Measurements from ENCODE around the gene AGAP1. TPM values are rescaled to one million over a fixed set of nuclear protein-coding genes. Genes with fewer than 3 reads are reported as not detected.
A peak's percentile ranks its signal among the peaks of the same experiment; 100 is the strongest.
"Not testable (repeated sequence)": the region's sequence is repeated elsewhere in the genome, so short reads cannot be mapped to it uniquely, and the experiment has no call there.

The AGAP1 gene
- total RNA-seq, 1 donor from 2014 or later: 13.5 TPM

- no peak for DNase-seq (ENCODE audit: low spot score)
Measured at GRCh38 chr2:236086971-236087465, 593.2 kb downstream of the AGAP1 start.

DNA sequence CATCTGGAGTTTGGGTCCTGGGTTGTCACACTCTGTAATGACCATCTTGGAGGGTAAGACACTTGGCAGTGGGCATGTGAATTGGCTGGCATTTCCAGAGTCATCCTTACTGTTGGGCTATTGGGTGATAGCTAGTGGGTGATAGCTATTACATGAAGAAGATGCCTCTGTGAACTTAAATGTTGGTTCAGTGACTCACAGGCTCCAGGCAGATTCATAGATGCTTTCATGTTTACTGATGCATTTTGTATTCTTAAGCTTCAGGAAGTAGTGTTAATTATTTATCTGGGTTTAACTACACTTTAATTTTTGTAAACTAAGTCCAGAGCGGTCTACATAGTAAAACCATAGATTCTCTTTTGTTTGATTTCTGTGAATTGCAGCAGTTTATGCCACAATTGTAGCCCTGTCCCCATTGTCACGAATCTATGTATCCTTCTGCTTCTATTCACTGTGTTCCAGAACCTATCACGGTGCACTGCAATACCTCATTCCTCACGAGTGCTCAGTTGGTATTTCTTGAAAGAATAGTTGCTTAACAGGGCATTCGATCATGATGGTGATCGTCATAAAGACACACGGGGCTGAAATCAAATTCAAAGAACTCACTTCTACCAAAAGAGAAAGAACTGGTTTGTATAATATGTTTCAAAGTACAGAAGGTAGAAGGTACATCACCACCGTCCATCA is 594.7 kb downstream of the AGAP1 start:
- no peak for DNase-seq (ENCODE audit: low spot score)

- DNase-seq (ENCODE audit: low spot score): no peak
Measured at GRCh38 chr2:236089271-236090026, 595.6 kb downstream of the AGAP1 start.

DNA sequence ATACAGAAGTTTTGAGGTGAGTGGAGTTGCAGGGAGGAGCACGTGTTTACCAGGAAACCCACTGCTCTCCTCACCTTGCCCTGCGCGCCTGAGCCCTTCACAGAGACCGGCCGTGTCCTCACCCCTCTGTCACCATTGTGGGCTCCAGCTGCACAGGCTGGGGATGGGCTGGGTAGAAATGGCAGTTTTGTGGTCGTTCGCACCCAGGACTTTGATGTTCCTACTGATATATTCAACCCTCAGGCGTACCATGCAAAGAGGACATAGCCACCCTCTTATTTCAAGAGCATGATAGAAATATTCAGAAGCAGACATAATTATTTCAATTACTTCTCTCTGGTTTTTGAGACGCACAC is 596.2 kb downstream of the AGAP1 start:
- DNase-seq (ENCODE audit: low spot score): no peak

DNA sequence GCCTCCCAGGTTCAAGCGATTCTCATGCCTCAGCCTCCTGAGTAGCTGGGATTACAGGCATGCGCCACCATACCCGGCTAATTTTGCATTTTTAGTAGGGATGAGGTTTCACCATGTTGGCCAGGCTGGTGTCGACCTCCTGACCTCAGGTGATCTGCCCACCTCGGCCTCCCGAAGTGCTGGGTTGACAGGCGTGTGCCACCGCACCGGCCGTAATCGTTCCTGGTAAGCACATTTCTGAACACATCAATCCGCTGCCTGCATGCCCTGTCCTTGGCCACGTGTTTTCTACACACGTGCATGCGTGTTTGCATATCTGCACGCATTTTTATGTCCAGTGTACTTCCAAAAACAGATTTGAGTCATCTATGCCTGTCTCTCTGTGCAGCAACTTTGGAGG is 597.0 kb downstream of the AGAP1 start:
- DNase-seq (ENCODE audit: low spot score): not testable (repeated sequence)

DNA sequence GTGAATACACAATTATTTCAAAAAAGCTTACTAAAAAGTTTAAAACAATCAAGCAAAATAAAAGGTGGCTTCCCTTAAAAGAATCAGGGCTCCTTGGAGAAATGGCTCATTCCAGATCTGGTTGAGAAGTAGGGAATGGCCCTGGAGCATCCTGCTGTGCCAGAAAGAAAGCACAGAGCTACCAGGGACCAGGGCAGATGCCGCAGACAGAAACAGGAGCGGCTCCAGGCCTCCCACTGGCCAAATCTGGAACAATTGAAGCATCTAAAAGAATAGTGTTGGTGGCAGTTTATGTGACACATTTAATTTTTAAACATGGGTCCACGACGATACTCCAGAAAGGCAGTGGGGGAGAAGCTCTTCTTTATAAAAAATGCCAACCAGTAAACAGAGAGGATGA is 598.9 kb downstream of the AGAP1 start:
- DNase-seq (ENCODE audit: low spot score): no peak

DNA sequence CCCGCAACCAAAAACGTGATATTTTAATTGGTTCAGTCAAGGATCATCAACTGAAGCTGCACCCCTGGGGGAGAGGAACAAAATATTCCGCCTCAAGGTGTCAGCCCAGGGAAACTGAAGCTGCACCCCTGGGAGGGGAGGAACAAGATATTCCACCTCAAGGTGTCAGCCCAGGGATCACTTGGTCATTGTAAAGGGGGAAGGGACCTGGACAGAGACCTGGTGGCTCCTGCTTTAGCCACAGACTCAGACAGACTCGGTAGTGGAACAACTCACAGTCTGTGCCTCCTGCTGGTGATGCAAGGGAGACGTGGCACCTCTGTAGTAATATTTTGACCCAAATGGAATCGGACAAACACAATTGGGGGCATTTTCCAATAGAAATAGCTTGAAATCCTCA is 599.3 kb downstream of the AGAP1 start:
- DNase-seq (ENCODE audit: low spot score): no peak

GRCh38 chr2:236095504-236095903 is 601.7 kb downstream of the AGAP1 start:
- no peak for DNase-seq (ENCODE audit: low spot score)

DNA sequence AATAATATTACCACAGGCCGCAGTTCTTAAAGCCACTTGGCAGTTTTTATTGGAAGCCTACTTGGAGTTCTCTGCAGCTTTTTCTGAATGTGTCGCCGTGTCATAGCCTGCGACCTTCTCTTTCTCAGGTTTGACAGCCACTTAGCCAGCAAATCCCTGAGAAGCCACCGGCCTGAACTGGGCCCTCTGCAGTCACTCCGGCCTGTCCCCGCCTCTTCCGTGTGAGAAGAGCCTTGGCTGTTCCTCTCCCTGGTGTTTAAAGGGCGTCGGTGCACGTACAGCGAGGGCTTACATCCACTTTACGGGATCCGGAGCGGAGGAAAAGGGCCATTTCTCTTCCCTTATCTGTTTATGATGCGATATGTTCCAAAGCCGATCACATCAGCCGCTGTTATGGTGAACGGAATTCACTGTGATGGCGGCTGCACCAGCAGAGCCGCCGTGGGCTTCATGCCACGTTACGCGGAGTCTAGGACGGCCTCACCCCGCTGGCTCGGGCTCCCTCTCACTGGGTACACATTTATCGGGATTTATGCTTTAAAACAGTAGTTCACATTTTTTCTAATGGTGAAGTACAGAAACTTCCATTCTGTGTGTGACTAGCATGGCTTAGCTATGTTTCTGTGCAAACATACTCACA is 607.6 kb downstream of the AGAP1 start:
- DNase-seq (ENCODE audit: low spot score): no peak

- no peak for DNase-seq (ENCODE audit: low spot score)
Measured at GRCh38 chr2:236102971-236103370, 609.1 kb downstream of the AGAP1 start.

DNA sequence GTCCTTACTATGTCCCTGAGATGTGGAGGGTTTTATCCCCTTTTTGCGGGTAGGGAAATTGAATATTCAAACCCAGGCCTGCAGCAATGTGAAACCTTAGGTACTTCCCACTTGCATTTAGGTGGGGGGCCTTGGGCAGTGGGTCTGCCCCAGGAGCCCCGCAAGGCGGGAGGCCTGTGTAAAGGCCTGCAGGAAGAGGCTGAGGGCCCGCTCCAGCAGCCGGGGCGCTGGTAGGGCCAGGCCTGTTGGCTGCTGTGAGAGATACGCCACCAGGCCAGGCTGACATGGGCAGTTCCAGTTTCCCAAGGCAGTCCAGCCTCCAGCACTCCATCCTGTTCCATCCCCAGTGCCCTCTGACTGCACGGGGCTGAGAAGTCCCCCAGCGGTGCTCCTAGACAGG is 610.1 kb downstream of the AGAP1 start:
- no peak for DNase-seq (ENCODE audit: low spot score)

DNA sequence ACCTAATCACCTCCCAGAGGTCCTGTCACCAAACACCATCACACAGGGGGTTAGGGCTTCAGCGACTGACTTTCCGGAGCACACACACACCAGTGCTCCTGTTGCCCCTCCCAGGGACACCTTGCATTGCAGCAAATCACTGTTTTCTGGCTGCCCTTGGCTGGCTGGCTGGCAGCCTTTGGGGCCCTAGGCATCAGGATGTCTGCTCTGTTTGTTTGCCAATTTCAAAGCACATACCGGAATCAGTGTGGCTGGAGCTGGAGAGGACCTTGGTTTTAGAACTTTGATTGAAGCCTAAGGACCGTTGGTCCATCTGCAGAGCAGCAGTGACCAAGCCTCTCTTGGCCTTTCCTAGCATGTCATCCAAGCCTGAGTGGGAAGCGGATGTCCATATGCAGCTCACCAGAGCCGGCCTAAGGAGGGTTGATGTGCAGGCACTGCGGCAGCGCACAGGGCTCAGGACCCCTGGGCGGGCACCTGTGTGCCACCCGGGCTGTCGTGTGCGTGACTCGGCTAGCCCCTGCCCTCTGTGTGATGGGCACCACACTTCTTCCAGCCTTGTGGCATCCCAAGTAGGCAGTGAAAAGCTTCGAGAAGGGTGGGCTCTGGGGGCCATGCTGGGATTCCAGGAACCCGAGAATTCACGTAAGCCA is 612.2 kb downstream of the AGAP1 start:
- DNase-seq (ENCODE audit: low spot score): no peak

GRCh38 chr2:236106761-236107160 is 612.9 kb downstream of the AGAP1 start:
- DNase-seq (ENCODE audit: low spot score): no peak

DNA sequence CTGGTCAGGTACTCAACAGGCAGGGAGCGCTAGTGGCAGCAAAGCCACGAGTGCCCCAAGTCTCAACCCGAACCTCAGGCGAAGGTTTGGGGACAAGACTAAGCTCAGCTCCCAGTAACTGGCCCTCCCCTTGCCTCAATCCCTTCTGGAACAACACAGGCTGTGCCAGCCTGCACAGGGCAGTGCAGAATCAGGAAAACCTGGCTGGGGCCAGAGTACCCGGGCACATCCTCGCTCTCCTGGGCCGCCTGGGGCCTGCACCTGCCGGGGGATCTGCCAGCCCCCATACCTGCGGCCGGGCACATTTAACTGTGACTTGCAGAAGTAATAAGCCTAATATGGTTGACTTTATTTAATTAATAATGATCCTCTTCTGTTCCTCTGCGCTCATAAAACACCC is 613.7 kb downstream of the AGAP1 start:
- no peak for DNase-seq (ENCODE audit: low spot score)

GRCh38 chr2:236107942-236108625 is 614.2 kb downstream of the AGAP1 start:
- peak; percentile 14 for DNase-seq (ENCODE audit: low spot score)

DNA sequence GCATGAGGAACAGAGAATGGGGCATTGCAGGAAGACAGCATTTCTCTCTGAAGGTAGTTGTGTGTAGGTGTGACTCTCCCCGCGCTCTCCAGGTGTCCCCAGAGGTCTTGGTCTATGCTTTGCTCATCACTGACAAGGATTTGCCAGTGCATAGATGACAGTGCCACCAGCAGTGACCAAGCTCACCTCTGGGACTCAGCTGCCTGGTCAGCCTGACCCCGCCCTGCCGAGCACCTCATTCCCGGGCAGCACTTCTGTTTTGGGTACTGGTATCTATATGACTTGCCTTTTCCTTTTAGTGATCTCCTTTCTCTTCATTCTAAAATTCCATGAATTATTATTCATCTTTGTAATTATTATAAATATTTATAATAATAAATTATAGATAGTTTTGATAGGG is 615.2 kb downstream of the AGAP1 start:
- DNase-seq (ENCODE audit: low spot score): no peak

- DNase-seq (ENCODE audit: low spot score): no peak
Measured at GRCh38 chr2:236109473-236109872, 615.6 kb downstream of the AGAP1 start.

- no peak for DNase-seq (ENCODE audit: low spot score)
Measured at GRCh38 chr2:236112466-236112865, 618.6 kb downstream of the AGAP1 start.

- no peak for DNase-seq (ENCODE audit: low spot score)
Measured at GRCh38 chr2:236113425-236113824, 619.6 kb downstream of the AGAP1 start.

GRCh38 chr2:236113948-236114347 is 620.1 kb downstream of the AGAP1 start:
- no peak for DNase-seq (ENCODE audit: low spot score)

DNA sequence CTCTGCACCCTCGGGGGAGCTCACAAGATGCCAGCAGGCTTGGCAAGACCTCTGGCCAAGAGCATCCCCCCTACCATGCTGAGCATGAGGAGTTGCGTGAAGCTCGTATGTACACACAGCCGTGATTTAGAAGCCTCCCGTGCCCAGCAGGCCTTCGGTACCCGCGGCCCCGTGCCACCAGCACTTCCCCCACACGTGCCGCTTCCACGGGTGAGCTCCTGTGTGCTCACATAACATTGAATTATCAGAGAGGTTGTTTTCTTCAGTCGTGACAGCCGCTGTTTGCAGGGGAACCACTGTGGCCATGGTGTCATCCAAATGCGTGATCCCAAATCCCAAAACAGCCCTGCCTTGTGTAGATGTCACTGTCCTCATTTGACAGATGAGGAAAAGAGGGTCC is 621.1 kb downstream of the AGAP1 start:
- no peak for DNase-seq (ENCODE audit: low spot score)

DNA sequence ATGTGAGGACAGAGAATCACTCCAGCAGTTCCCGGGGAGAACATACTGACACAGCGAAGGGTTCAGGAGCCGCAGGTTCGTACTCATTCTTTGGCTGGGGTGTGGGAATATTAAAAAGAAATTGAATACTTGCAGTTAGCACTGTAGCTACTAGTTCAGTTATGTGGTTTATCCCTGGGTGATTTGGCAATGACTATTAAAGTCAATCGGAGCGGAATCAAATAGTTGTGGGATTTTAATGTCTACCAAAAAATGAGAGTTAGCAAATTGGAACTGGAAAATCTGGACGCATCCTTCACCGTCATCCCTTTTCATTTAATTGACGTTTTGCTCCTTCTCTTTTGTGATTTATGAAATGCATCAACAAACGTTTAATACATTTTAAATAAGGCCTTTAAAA is 623.6 kb downstream of the AGAP1 start:
- no peak for DNase-seq (ENCODE audit: low spot score)

Measured in umbilical cord (tissue), 2 donors.